ENCODE data around the gene NLGN1.

DNA sequence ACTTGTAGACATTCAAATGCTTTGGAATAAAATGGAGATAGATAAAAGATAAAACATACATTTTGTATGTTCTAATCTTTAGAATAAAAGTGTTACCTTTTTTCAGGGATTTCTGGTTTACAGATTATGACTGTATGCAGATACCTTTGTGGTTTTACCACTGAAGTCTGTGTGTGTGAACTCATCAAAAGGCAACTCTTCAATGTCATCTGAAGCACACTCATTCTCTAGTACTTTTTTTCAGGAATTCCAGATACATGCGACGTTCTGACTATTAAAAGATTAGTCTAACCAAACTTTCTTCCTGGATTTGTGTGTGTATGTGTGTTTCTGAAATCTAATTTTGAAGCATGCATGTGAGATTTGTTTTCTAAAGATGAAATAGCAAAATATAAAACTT, 188.6 kb downstream of the NLGN1 start:
- TF ChIP-seq POLR2AphosphoS5 (IDR thresholded peaks at IDR 0.05) (no peak), POLR2A (IDR thresholded peaks at IDR 0.05; ENCODE audit: low read depth) (no peak), EP300 (IDR thresholded peaks at IDR 0.05) (no peak)
- TF ChIP-seq, protein P1, sequence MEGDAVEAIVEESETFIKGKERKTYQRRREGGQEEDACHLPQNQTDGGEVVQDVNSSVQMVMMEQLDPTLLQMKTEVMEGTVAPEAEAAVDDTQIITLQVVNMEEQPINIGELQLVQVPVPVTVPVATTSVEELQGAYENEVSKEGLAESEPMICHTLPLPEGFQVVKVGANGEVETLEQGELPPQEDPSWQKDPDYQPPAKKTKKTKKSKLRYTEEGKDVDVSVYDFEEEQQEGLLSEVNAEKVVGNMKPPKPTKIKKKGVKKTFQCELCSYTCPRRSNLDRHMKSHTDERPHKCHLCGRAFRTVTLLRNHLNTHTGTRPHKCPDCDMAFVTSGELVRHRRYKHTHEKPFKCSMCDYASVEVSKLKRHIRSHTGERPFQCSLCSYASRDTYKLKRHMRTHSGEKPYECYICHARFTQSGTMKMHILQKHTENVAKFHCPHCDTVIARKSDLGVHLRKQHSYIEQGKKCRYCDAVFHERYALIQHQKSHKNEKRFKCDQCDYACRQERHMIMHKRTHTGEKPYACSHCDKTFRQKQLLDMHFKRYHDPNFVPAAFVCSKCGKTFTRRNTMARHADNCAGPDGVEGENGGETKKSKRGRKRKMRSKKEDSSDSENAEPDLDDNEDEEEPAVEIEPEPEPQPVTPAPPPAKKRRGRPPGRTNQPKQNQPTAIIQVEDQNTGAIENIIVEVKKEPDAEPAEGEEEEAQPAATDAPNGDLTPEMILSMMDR (IDR thresholded peaks at IDR 0.05) = no peak
